Smooth muscle cell (in vitro differentiated cells): ENCODE data around the gene SATB2. TPM values are rescaled to one million over a fixed set of nuclear protein-coding genes. Genes with fewer than 3 reads are reported as not detected.

Source experiments
- DNase-seq: peaks from one replicate; lab custom pipeline; 2025; ENCODE audit not compliant: unreplicated experiment; lab: John Stamatoyannopoulos, UW
- H2AFZ ChIP-seq: fragments of 200-600 bp; sonication (generic); 2 replicates; pipeline ENCODE4 v1.6.0; 2016; ENCODE audit warnings: antibody characterized with exemption, low read depth, mild to moderate bottlenecking
- H3F3A ChIP-seq: fragments of 200-600 bp; sonication (generic); 2 replicates; pipeline ENCODE4 v1.6.0; 2017; ENCODE audit warnings: antibody characterized with exemption, low read depth
- H3K27ac ChIP-seq: fragments of 200-600 bp; sonication (generic); 2 replicates; pipeline ENCODE4 v1.5.1; 2016; ENCODE audit warnings: low read depth, mild to moderate bottlenecking
- H3K27me3 ChIP-seq: fragments of 200-600 bp; sonication (generic); 2 replicates; pipeline ENCODE4 v1.6.1; 2016; ENCODE audit warnings: low read depth, mild to moderate bottlenecking
- H3K36me3 ChIP-seq: fragments of 200-600 bp; sonication (generic); 2 replicates; pipeline ENCODE4 v1.5.1; 2016; ENCODE audit warnings: low read depth
- H3K4me1 ChIP-seq: fragments of 200-600 bp; sonication (generic); 2 replicates; pipeline ENCODE4 v1.5.1; 2016; ENCODE audit warnings: low read depth
- H3K4me2 ChIP-seq: fragments of 200-600 bp; sonication (generic); 2 replicates; pipeline ENCODE4 v1.6.0; 2016; ENCODE audit warnings: mild to moderate bottlenecking
- H3K4me3 ChIP-seq: fragments of 200-600 bp; sonication (generic); 2 replicates; pipeline ENCODE4 v1.5.1; 2016; ENCODE audit warnings: mild to moderate bottlenecking
- H3K79me2 ChIP-seq: fragments of 200-600 bp; sonication (generic); 2 replicates; pipeline ENCODE4 v1.6.0; 2016; ENCODE audit warnings: low read depth, mild to moderate bottlenecking
- H3K9ac ChIP-seq: fragments of 200-600 bp; sonication (generic); 2 replicates; pipeline ENCODE4 v1.6.0; 2016; ENCODE audit warnings: low read depth
- H3K9me3 ChIP-seq: fragments of 200-600 bp; sonication (generic); replicated peaks from 2 replicates; pipeline ENCODE4 v1.5.1; 2016; ENCODE audit warnings: low read depth
- H4K20me1 ChIP-seq: fragments of 200-600 bp; sonication (generic); 2 replicates; pipeline ENCODE4 v1.6.0; 2016; ENCODE audit warnings: low read depth
- WGBS: methylation state at CpG from one replicate; pipeline ENCODE4 v1.1.7; 2016; ENCODE audit warnings: low lambda C conversion rate; 5-methylcytosine and 5-hydroxymethylcytosine counted together
- polyA plus RNA-seq: library from polyadenylated mRNA; unstranded; fragments of >200 nt; fragmentation: Nextera tagmentation; extraction: Ambion mirVana; gene quantifications from 2 replicates; pipeline ENCODE4 v1.2.1, GENCODE V29; 2016
- total RNA-seq: library from RNA; depleted of rRNA; stranded (reverse); fragments of >200 nt; gene quantifications from 2 replicates; pipeline ENCODE4 v1.2.3, GENCODE V29; 2014
- TF ChIP-seq, protein P1 (sequence below): fragments of 200-600 bp; sonication (generic); IDR thresholded peaks from 2 replicates; pipeline ENCODE4 v1.5.1; 2017; ENCODE audit warnings: borderline replicate concordance, mild to moderate bottlenecking, antibody characterized with exemption; ENCODE audit not compliant: insufficient read depth, poor library complexity, severe bottlenecking

Gene SATB2
- total and polyA plus RNA-seq, 2 experiments from 2014 or later = 0.73 to 12.5 TPM

DNA sequence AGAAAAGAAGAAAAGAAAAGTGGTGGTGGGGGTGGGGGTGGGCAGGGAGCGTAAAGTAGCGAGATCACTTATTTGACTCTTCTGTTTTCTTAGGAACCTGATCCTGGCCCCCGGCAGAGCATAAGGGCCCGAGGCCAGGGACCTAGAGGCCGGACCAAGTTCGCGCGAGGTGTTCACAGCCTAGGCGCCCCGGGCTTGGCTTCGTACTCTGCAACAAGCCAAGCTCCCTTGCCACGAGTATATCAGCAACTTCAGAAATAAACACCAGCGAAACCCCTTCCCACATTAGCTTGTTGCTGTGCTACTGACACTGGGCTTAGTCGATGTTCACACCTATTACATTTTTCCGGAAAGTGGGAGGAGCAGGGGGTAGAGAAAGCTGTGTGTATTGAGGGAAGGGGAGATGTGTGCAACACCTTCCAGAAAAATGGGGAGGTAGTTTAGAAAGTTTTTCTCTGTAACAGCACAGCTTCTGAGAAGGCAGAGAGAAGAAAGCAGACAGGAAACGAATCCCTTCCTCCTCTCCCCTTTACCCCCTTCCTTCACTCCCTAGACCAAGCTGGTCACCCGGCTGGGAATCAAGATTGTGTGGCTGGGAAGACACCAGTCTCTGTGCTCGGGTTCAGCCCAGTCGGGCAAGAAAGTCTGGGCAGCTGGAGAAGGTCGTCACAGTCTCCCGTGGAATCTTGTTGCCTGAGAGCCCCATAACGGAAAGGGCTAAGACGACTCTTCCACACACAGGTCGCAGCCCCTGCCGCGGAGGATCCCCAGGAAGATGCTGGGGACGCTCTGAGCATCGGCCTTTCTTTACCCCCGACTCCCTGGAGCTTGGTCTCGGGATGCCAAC, 12.0 kb upstream of the SATB2 start:
- peaks cover 11% of the 10 kb centered on the region for H3K4me1 ChIP-seq
- peak overlapping the region; percentile 31 for H3K4me3 ChIP-seq
- no peaks in the 10 kb centered on the region for H3F3A ChIP-seq
- TF ChIP-seq, protein P1, sequence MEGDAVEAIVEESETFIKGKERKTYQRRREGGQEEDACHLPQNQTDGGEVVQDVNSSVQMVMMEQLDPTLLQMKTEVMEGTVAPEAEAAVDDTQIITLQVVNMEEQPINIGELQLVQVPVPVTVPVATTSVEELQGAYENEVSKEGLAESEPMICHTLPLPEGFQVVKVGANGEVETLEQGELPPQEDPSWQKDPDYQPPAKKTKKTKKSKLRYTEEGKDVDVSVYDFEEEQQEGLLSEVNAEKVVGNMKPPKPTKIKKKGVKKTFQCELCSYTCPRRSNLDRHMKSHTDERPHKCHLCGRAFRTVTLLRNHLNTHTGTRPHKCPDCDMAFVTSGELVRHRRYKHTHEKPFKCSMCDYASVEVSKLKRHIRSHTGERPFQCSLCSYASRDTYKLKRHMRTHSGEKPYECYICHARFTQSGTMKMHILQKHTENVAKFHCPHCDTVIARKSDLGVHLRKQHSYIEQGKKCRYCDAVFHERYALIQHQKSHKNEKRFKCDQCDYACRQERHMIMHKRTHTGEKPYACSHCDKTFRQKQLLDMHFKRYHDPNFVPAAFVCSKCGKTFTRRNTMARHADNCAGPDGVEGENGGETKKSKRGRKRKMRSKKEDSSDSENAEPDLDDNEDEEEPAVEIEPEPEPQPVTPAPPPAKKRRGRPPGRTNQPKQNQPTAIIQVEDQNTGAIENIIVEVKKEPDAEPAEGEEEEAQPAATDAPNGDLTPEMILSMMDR = no peak
- H3K27ac ChIP-seq = no peak overlapping the region
- no peaks in the 10 kb centered on the region for H3K36me3 ChIP-seq
- H3K9me3 ChIP-seq = no peaks in the 10 kb centered on the region
- peaks cover 100% of the 10 kb centered on the region for H3K27me3 ChIP-seq
- no peaks in the 10 kb centered on the region for H3K79me2 ChIP-seq
- no peak overlapping the region for H3K9ac ChIP-seq
- DNase-seq = no peak
- WGBS = 3% methylated on average over 30 of the region's 30 CpGs
- H2AFZ ChIP-seq = no peak overlapping the region
- no peaks in the 10 kb centered on the region for H4K20me1 ChIP-seq
- H3K4me2 ChIP-seq = peak overlapping the region; percentile 87

DNA sequence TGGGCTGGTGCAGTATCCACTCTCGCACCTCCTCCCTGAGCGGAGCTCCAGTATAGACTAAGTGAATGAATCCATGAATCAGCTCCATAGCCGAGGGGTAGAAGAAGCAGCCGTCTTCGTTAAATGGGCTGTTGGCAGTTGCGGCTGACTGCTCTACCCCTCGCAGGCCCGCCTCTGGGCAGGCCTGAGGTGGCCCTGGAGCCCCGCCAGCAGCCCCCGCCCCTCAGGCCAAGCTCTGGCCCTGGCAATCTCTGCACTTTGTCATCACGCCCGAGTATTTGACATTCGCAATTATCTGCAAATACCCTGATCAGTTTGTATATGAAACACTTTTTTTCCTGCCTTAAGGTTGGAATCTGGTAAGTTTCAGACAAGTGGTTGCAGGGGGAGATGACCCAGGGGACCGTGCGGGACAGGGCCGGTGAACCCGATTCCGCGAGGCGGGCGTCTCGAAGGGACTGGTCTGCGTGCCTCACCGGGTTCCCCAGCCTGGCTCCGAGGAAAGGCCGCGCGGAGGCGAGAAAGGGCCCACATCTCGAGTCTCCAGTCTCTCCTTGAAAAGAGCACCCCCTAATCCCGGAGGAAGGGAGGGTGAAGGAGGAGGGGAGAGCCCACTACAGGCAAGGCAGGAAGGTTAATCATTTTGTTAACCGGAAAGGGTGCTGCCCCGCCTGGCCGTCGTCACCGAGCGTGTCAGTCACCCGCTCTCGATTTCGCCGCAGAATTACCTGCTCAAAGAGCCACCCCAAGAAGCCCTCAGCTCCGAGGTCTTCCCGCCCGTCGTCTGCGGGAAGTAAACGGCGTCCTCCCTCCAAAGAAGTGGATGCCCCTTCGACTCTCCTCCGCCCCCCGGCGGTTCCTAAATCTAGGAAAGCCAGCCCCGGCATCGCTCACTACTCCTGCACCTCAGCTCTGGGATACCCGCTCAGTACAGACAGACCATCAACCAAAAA, 11.1 kb upstream of the SATB2 start:
- no peaks in the 10 kb centered on the region for H4K20me1 ChIP-seq
- WGBS = 4% methylated on average over 55 of the region's 55 CpGs
- no peaks in the 10 kb centered on the region for H3K36me3 ChIP-seq
- no peaks in the 10 kb centered on the region for H3K79me2 ChIP-seq
- H3K27ac ChIP-seq = no peak overlapping the region
- peaks cover 100% of the 10 kb centered on the region for H3K27me3 ChIP-seq
- H3K9ac ChIP-seq = no peak overlapping the region
- TF ChIP-seq, protein P1 = no peak
- H3K4me1 ChIP-seq = peaks cover 14% of the 10 kb centered on the region
- H3K4me2 ChIP-seq = peak overlapping the region; percentile 87
- peak overlapping the region; percentile 31 for H3K4me3 ChIP-seq
- DNase-seq = no peak
- no peaks in the 10 kb centered on the region for H3F3A ChIP-seq
- H3K9me3 ChIP-seq = no peaks in the 10 kb centered on the region
- peak overlapping the region; percentile 16 for H2AFZ ChIP-seq

GRCh38 chr2:199467066-199467822, 9.5 kb upstream of the SATB2 start:
- Histone ChIP-seq H3K9me3 (no peaks in the 10 kb centered on the region), H3K4me2 (no peak overlapping the region), H3K27me3 (peaks cover 100% of the 10 kb centered on the region), H2AFZ (no peak overlapping the region), H3K79me2 (no peaks in the 10 kb centered on the region), H3F3A (no peaks in the 10 kb centered on the region), H4K20me1 (no peaks in the 10 kb centered on the region), H3K36me3 (no peaks in the 10 kb centered on the region), H3K9ac (no peak overlapping the region), H3K27ac (no peak overlapping the region), H3K4me1 (peaks cover 21% of the 10 kb centered on the region), H3K4me3 (no peak overlapping the region)
- WGBS = 8% methylated on average over 23 of the region's 23 CpGs
- TF ChIP-seq, protein P1 = no peak
- DNase-seq = no peak
